ENCODE data around the gene CLEC10A.
"Not testable (repeated sequence)": the region's sequence is repeated elsewhere in the genome, so short reads cannot be mapped to it uniquely, and the experiment has no call there.

The CLEC10A gene

DNA sequence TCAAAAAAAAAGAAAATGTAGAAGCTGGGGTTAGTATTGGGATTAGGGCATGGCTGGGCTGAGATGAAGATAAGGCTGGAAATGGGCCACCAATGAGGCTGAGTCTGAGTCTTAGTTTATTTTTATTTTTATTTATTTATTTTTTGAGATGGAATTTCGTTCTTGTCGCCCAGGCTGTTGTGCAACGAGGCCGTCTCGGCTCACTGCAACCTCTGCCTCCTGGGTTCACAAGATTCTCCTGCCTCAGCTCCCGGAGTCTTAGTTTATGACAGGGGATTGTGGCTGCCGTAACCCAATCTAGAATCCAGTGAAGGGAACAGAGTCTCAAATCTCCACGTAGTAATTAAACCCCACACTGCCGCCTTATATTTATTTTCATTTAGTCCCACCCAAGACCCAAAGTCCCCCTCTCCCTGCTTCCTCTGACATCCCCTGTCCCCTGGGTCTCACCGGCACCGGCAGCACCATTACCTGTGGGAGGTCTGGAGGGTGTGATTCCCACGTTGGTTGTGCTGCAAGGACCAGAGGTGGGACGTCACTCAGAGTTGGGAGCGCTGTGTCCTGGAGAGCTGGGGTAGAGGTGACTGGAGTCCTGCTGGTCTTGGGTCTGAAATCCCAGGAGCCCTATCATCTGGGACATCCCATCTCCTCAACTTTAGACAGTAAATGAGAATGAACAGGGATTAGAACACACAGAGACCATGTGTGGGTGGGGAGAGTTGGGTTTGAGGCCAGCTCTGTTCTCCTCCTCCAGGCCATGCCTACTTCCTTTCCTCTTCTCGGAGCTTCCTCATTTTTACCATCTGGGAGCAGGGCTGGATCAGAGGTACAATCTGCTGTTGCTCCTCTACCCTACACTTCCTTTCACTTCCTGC is at the start of gene CLEC10A:
Gene CLEC10A (minus strand): TSS at position 671 of the 875 bp plus-strand sequence. CDS start 1,439 bp downstream, outside the sequence.
- no peak for DNase-seq

GRCh38 chr17:7129311-7129710 is 49.3 kb upstream of the CLEC10A start:
- DNase-seq, result no peak

GRCh38 chr17:7128160-7128559 is 48.1 kb upstream of the CLEC10A start:
- DNase-seq, result no peak

DNA sequence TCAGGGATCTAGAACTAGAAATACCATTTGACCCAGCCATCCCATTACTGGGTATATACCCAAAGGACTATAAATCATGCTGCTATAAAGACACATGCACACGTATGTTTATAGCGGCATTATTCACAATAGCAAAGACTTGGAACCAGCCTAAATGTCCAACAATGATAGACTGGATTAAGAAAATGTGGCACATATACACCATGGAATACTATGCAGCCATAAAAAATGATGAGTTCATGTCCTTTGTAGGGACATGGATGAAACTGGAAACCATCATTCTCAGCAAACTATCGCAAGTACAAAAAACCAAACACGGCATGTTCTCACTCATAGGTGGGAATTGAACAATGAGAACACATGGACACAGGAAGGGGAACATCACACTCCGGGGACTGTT is 47.5 kb upstream of the CLEC10A start:
- DNase-seq, result not testable (repeated sequence)

- DNase-seq, result not testable (repeated sequence)
Measured at GRCh38 chr17:7126386-7126785, 46.3 kb upstream of the CLEC10A start.

GRCh38 chr17:7124923-7125322 is 44.9 kb upstream of the CLEC10A start:
- DNase-seq, result no peak

- DNase-seq, result no peak
Measured at GRCh38 chr17:7123844-7124243, 43.8 kb upstream of the CLEC10A start.

DNA sequence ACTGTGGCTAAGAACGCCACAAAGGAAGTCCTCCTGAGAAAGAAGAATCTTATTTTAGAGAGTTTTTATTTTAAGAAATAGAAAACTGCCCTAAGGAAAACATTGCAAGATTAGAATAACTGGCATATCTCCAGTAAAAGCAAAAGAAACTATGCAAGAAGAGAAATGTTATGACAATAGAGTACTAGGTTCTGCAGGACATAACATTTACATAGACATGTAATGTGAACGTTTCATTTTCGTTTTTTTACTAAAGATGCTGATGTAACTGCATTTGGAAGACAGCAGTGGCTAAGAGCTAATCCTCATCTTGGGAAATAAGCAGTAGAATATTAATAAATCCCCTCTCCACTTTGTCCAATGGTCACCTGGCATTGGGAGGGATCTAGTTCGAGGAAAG is 42.3 kb upstream of the CLEC10A start:
- DNase-seq, result no peak

DNA sequence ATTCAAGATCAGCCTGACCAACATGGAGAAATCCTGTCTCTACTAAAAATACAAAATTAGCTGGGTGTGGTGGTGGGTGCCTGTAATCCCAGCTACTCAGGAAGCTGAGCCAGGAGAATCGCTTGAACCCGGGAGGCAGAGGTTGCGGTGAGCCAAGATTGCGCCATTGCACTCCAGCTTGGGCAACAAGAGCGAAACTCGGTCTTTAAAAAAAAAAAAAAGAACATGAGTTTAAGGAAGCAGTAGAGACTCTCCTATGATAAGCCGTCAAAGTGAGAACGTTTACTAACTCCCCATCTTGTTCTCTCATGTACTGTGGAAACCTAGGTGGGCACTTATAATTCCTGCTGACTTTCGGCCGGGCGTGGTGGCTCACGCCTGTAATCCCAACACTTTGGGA is 40.6 kb upstream of the CLEC10A start:
- DNase-seq, result not testable (repeated sequence)

DNA sequence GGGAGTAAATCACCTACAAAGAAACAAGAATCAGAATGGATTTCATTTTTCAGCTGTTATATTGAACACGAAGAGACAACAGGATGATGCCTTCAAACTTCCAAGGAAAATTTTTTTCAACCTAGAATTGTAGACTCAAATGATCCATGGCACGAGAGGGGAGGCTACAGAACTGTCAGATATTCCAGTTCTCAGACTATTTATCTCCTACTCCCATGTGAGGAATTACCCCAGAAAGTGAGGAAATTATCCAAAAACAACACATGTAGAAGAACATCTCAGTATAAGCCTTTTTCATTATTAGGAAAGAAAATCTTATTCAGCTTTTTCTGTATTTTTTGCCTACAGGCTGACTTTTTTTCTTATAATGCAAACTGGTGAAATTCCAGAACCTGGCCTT is 40.1 kb upstream of the CLEC10A start:
- no peak for DNase-seq

GRCh38 chr17:7119314-7119713 is 39.3 kb upstream of the CLEC10A start:
- DNase-seq, result no peak

DNA sequence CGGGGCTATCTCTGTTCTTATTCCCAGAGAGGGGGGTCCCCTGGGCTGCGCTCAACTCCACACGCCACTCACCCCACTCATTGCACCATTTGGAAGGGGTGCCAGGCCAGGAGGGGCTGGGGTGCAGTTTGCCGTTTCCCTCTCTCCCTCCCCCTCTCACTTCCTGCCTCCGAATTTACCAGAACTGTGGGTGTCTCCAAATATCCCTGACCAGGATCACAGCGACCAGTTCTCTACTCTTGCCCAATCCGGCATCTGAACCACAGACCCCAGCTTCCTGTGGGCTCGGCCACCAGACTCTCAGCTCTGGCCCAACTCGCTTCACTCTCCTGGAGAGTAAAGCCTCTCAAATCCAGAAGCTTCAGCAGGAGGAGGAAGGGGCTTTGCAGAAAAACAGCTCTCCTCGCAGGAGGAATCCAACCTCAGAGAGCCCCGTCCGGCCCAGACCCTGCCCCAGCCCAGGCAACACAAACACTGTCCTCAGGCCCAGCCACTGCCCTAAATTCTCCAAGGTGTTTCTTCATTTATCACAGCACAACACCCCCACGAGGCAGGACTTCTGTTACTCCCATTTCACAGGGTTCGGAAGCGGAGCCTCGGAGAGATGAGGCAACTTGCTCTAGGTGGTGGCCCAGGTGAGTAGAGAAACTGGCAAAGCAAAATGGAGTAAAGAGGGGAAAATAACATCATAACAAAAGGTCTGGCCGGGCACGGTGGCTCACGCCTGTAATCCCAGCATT is 35.0 kb upstream of the CLEC10A start:
- no peak for DNase-seq

DNA sequence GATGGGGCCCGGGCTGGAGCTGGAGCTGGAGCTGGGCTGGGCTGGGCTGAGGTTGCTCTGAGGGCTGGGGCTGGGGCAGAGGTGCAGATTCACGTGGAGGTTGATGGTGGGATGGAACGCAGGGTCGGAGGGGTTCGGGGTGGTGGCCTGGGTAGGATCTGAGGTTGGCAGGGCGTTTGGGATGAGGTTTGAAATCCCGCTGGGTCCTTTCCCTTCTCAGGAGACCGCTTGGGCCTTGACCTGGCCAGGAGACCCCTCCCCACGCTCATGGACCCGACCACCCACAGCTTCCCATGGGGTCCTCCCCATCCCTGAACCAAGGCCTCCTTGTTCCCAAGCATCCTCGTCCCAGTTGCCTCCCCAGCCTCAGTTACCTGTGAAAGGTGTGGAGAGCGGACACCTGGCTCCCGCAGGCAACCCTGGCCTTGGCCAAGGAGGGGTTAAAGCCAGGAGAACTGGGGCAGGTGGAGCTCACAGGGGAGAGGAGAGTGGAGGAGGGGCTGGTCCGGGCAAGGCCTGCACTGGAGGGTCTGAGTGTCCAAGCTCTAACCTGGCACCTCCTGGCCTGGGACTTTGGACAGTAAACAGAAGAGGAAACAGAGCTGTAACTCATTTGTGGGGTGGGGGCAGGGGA is 34.3 kb upstream of the CLEC10A start, which contains the start of gene ASGR2:
Gene ASGR2 (minus strand): TSS at position 582 of the 634 bp plus-strand sequence. CDS start 582 bp downstream, outside the sequence.
- no peak for DNase-seq

DNA sequence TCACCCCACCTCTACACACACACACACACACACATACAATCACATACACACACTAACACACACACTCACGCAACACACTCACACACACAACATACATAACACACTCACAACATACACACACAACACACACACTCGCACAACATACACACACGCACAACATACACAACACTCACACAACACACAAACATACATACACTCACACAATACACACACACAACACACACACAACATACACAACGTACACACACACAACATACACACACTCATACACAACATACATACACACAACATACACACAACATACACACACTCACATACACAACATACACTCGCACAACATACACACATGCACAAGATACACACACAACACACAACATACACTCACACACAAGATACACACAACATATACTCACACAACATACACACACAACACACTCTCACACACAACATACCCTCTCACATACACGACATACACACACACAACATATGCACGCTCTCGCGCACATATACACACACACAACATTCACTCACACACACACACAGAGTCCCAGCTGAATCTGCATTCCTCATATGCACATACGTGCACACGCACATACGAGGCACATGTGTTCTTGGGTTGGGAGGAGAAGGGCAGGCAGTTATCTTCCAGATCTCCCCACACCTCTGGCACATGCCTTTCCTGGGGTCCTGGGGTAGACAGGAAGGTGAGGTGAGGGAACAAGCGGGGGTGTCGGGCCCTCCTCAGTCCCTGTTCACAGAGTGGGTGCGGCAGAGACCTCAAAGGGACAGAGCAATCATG is 33.4 kb upstream of the CLEC10A start:
- no peak for DNase-seq

- DNase-seq, result no peak
Measured at GRCh38 chr17:7112510-7113108, 32.6 kb upstream of the CLEC10A start.

- no peak for DNase-seq
Measured at GRCh38 chr17:7111784-7112509, 31.9 kb upstream of the CLEC10A start.

GRCh38 chr17:7110617-7111306 is 30.7 kb upstream of the CLEC10A start:
- no peak for DNase-seq

DNA sequence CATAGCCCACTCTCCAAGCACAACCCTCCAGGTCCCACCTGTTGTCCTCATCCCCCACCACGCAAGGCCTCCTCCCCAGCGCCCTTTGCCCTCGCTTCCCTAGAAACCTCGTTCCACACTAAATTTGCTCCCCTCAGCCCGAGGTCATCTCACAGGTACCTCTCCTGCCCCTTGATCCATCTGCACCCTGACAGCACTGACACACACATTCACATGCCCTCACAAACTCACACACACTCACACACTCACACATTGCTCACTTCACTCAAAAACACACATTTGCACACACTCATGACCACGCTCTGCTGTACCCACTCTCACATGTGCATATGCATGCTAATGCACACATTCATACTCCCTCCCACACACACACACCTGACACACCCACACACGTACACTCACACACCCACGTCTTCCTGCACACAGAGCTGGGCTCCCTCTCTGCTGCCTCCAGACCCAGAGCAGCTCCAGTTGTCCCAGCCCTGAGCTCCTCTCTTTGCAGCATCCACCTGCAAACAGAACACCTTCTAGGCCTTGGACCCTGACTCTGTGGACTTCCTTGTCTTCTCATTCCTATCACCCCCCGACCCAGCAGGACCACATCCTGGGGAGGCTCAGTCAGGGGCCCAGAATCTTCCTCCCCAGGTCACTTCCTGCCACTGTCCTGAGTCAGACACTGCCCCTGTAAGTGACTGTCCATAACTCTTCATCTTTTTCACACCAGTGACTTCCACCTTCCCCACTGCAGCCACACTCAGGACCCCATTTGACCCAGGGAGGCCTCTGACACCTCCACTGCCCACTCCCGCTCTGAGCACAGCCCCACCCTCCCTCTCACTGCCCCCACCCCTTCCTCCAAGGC is 29.6 kb upstream of the CLEC10A start:
- DNase-seq, result no peak

DNA sequence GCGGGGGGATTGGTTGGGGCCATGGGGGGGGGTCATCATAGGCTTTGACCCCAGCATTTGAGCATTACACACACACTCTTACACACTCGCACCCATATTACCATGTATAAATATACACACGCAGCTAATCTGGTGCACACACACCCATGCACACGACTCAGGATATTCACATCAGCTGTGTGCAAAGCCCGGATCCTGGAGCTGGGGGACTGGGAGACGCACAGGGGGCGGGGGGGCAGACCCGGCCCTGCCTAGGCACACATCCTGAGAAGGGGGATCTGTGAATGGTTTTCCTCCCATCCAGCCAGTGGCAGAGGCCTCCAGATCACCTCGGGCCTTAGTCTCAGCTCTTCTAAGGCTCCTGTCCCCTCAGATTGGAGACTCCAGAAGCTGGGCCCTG is 28.9 kb upstream of the CLEC10A start:
- no peak for DNase-seq

DNA sequence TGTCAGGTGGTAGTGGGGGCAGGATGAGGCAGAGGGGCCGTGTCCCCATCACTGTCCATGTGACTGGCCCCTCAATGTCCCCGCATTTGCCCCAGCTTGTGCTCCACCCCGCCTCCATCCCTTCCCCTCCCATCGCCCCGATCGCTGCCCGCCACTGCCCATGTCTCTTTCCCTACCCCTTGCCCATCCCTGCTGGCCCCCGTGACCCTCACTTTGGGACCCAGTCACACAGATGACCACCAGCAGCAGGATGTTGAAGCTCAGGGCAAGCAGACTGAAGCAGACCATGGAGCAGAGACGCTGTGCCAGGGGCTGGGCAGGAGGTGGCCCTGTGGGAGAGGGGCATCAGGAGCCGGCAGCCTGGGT is 28.5 kb upstream of the CLEC10A start:
- no peak for DNase-seq

Measured in NCI-H1417 (cell line).